ENCODE data around the gene MRPL12. TPM values are rescaled to one million over a fixed set of nuclear protein-coding genes. Genes with fewer than 3 reads are reported as not detected.
A peak's percentile ranks its signal among the peaks of the same experiment; 100 is the strongest.

MRPL12 gene
- total and polyA plus RNA-seq, 9 of the 15 experiments (the other 6 are each of a cell fraction or from before 2014, with no cell fraction given), result 0.94 to 338 (median 100) TPM

DNA sequence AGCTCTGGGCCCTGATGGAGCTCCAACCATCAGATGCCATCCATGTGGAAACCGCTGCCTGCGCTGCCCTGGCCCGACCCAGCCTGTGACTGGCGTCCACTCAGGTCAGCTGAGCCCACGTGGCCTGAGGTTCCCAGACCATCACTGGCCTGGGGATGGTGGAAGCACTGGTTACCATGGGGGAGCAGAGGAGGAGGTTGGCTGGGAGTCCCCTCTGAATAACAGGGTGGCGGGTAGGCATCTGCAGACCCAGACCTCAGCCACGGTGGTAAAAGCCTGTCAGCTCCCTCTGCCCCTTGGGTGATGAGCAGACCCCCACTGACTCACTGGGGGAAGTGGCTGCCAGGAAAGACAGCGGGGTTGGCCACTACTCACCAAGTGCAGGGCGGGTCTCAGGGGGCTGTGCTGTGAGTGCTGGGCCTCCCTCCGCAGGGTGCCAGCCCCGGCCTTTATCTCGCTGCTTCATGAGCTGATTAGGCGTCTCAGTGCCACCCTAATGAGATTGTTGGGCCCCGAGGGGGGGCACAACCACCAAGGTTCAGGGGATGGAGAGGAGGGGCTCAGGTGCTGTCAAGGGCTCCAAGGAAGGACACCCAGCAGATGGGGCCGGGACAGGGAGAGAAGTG lies 46.9 kb upstream of the MRPL12 start, which contains the start of gene PDE6G:
PDE6G (minus strand) TSS at position 425 of the 626 bp plus-strand sequence. CDS start 3,237 bp downstream, outside the sequence.
- Histone ChIP-seq H3K9me1 (ENCODE audit: control insufficient read depth, insufficient read depth, low read length) (no peaks in the 10 kb centered on the region), H3K27me3 (ENCODE audit: control insufficient read depth in 2 of 2, insufficient read depth in 2 of 2, low read length in 2 of 2) (no peaks in the 10 kb centered on the region), H3K79me2 (ENCODE audit: control insufficient read depth, insufficient read depth, low read length) (no peaks in the 10 kb centered on the region), H3K36me3 (ENCODE audit: control insufficient read depth, insufficient read depth, low read length) (no peaks in the 10 kb centered on the region), H3K4me2 (ENCODE audit: insufficient read depth, low read length) (no peak within 1 kb of the TSS), H4K20me1 (replicated peaks; ENCODE audit: control insufficient read depth, insufficient read depth, low read length) (no peaks in the 10 kb centered on the region), H3K4me1 (replicated peaks in 1 of 2; ENCODE audit: control insufficient read depth in 2 of 2, insufficient read depth in 2 of 2, low read length in 2 of 2) (peaks cover 0 to 39% of the 10 kb centered on the region in 2 experiments; a peak in 3 of 5 replicates), H3K4me3 (no peak within 1 kb of the TSS), H3K9me3 (replicated peaks; ENCODE audit: control insufficient read depth, insufficient read depth, low read depth, low read length) (no peaks in the 10 kb centered on the region), H3K27ac (ENCODE audit: extremely low read depth, low read depth, low read length) (no peak within 1 kb of the TSS), H2AFZ (ENCODE audit: low read depth, low read length) (no peak within 1 kb of the TSS), H3K9ac (ENCODE audit: insufficient read depth in 1 of 2, low read depth in 2 of 2, low read length in 2 of 2) (peak within 1 kb of the TSS in 1 of 2 experiments; percentile 79; a peak in 2 of 4 replicates)
- TF ChIP-seq ZBTB8A (IDR thresholded peaks at IDR 0.05; ENCODE audit: partially characterized antibody), result no peak
- no peak for TF ChIP-seq ZNF263 (CRISPR knock-in tag; IDR thresholded peaks at IDR 0.05; ENCODE audit: borderline replicate concordance)
- no peak for TF ChIP-seq NBN (IDR thresholded peaks at IDR 0.05; ENCODE audit: low read depth)
- TF ChIP-seq CREB1 (IDR thresholded peaks at IDR 0.05), result no peak
- TF ChIP-seq CREB1 (CRISPR knock-in tag; IDR thresholded peaks at IDR 0.05), result no peak
- no peak for TF ChIP-seq MECOM (CRISPR knock-in tag; IDR thresholded peaks at IDR 0.05)
- no peak for TF ChIP-seq U2AF2 (optimal IDR thresholded peaks at IDR 0.05; ENCODE audit: low read depth, low read length)
- TF ChIP-seq MEF2D (tag; conservative IDR thresholded peaks at IDR 0.05; ENCODE audit: low read depth), result no peak
- TF ChIP-seq USF1 (CRISPR knock-in tag; IDR thresholded peaks at IDR 0.05), result 0 out of 2 replicates have a peak, but pooled peaks have one; percentile 15
- 60% methylated on average over 15 of the region's 15 CpGs for WGBS (ENCODE audit: insufficient coverage, low coverage, missing lambda C conversion rate)
- no peak for ATAC-seq
- in situ Hi-C loops (cut with MboI), result no loop called here
- ChIA-PET POLR2A (interaction anchor here (0.7 to 1.3 kb wide), 3 partner anchors 7 to 257 kb away, joined by 3 read pairs; no protein-coding TSS in a partner anchor), CTCF (ENCODE audit: low intra/inter-chr PET ratio) (interaction anchor here (0.5 kb wide), 1 partner anchor 342 kb away, joined by 4 read pairs; no protein-coding TSS in a partner anchor)
- no peak for FAIRE-seq
- DNase-seq (ENCODE audit: extremely low read depth in 1 of 4, low spot score in 3 of 4), result peak in 1 of 4 experiments; percentile 6
- intact Hi-C loops (cut with micrococcal nuclease), result no loop called here
- BruUV-seq (replicated peaks), result no TSS peak
